Suprapubic skin (tissue), 4 donors: Measurements from ENCODE around the gene CARD8.

ENCODE experiments used
- EP300 ChIP-seq: sonication (generic); formaldehyde crosslinking; IDR thresholded peaks from one replicate; pipeline ENCODE4 v1.6.1; 2017; ENCODE audit warnings: antibody characterized with exemption
- POLR2A ChIP-seq, 2 donors: fragments of 450-650 bp; IDR thresholded peaks; one replicate each; pipeline ENCODE4 v1.6.1; 2017; ENCODE audit warnings: antibody characterized with exemption in 2 of 2, mild to moderate bottlenecking in 2 of 2, moderate library complexity in 2 of 2
- POLR2AphosphoS5 ChIP-seq, 3 donors: sonication (generic); formaldehyde crosslinking; IDR thresholded peaks; one replicate each; pipeline ENCODE4 v1.6.1; 2017; ENCODE audit warnings: antibody characterized with exemption in 3 of 3
- TF ChIP-seq, protein P1 (sequence below), 2 donors: fragments of 200-600 bp in 1 of 2; fragments of 450-650 bp in 1 of 2; sonication (generic) in 1 of 2; IDR thresholded peaks; one replicate each; pipeline ENCODE4 v1.5.1; 2016 to 2019; ENCODE audit warnings: antibody characterized with exemption in 2 of 2, mild to moderate bottlenecking in 1 of 2, moderate library complexity in 1 of 2

DNA sequence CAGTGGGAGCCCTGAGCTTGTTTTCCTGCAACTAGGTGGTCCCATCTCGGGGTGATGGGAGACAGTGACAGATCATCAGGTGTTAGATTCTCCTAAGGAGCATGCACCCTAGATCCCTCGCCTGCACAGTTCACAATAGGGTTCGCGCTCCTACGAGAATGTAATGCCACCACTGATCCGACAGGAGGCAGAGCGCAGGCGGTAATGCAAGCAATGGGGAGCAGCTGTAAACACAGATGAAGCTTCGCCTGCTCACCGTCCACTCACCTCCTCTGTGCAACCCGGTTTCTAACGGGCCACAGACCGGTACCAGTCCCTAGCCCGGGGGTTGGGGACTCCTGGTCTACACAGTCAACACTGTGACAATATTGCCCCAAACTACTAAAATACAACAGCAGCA lies 38.8 kb downstream of the CARD8 start:
- TF ChIP-seq, protein P1, sequence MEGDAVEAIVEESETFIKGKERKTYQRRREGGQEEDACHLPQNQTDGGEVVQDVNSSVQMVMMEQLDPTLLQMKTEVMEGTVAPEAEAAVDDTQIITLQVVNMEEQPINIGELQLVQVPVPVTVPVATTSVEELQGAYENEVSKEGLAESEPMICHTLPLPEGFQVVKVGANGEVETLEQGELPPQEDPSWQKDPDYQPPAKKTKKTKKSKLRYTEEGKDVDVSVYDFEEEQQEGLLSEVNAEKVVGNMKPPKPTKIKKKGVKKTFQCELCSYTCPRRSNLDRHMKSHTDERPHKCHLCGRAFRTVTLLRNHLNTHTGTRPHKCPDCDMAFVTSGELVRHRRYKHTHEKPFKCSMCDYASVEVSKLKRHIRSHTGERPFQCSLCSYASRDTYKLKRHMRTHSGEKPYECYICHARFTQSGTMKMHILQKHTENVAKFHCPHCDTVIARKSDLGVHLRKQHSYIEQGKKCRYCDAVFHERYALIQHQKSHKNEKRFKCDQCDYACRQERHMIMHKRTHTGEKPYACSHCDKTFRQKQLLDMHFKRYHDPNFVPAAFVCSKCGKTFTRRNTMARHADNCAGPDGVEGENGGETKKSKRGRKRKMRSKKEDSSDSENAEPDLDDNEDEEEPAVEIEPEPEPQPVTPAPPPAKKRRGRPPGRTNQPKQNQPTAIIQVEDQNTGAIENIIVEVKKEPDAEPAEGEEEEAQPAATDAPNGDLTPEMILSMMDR (IDR thresholded peaks at IDR 0.05), result no peak
- no peak for TF ChIP-seq POLR2A (IDR thresholded peaks at IDR 0.05)
- no peak for TF ChIP-seq POLR2AphosphoS5 (IDR thresholded peaks at IDR 0.05)
- no peak for TF ChIP-seq EP300
